Measurements from ENCODE around the gene CCDC63. TPM values are rescaled to one million over a fixed set of nuclear protein-coding genes. Genes with fewer than 3 reads are reported as not detected.

The CCDC63 gene
- total and polyA plus RNA-seq, 5 donors: not detected

DNA sequence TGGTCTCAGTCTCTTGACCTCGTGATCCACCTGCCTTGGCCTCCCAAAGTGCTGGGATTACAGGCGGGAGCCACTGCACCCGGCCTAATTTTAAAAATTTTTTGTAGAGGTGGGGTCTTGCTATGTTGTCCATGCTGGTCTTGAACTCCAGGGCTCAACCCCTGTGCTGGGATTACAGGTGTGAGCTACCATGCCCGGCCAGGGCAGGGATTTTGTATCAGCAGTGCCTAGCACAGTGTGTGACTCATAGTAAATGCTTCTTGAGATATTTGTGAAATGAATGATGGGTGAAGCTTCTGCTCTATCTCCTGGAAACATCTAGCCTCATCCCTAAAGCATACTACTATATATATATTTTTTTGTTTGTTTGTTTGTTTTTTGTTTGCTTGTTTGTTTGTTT lies 36.5 kb downstream of the CCDC63 start:
- intact Hi-C loops (cut with DNase I): no loop called here
- no peak overlapping the region for H3K4me3 ChIP-seq (ENCODE audit: low read length)

DNA sequence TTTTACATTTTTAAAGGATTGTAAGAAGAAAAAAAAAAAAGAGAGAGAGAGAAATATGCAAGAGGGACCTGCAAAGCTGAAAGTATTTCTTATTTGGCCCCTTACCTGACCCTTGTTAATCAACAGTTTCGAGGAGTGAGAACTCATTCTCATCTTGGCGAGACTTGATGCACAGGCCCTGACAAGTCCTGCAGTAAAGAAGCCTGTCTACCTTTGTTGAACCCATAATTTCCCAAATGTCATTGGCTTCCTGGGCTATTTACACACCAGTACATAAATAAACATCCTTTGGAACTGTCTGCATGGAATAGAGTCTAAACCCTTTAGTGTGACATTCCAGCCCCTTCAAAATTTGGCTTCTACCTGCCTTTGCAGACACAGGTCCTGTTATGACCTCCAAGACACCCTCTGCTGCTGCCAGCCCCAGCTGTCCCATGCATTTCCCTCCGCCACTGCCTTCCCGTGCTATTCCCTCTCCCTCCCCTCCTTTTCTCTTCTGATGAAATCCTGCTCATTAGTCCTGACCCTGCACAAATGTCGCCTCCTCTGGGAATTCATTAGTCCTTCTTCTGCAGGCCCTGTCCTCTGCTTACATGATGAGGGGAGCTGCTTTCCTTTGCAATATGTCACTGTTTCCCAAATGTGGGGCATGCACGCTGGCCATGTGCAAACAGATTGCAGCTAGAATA lies 38.5 kb downstream of the CCDC63 start:
- no peak overlapping the region for H3K4me3 ChIP-seq (ENCODE audit: low read length)
- 64% methylated on average over 6 of the region's 6 CpGs for WGBS
- no peaks in the 10 kb centered on the region for H3K9me3 ChIP-seq (ENCODE audit: control insufficient read depth, low read length)
- no peak for ATAC-seq
- H3K27me3 ChIP-seq (ENCODE audit: control insufficient read depth, insufficient read depth): no peaks in the 10 kb centered on the region
- intact Hi-C loops (cut with DNase I): loop anchor here in 2 of 4 donors (5.0 kb wide), 2 partner anchors 143 to 373 kb away; partner anchors contain the start of gene PPP1CC (in 1 of the 2)
- H3K27ac ChIP-seq (ENCODE audit: low read length): no peak overlapping the region
- DNase-seq: no peak
- no peaks in the 10 kb centered on the region for H3K4me1 ChIP-seq (ENCODE audit: control insufficient read depth, insufficient read depth, low read length)

More for the DNA sequence above, 36.5 kb downstream of the CCDC63 start:
- no peak overlapping the region for H3K27ac ChIP-seq (ENCODE audit: low read length)
- no peaks in the 10 kb centered on the region for H3K4me1 ChIP-seq (ENCODE audit: control insufficient read depth, insufficient read depth, low read length)
- H3K27me3 ChIP-seq (ENCODE audit: control insufficient read depth, insufficient read depth): no peaks in the 10 kb centered on the region
- ATAC-seq: no peak
- H3K9me3 ChIP-seq (ENCODE audit: control insufficient read depth, low read length): no peaks in the 10 kb centered on the region
- WGBS: 86% methylated on average over 4 of the region's 4 CpGs
- DNase-seq: no peak

DNA sequence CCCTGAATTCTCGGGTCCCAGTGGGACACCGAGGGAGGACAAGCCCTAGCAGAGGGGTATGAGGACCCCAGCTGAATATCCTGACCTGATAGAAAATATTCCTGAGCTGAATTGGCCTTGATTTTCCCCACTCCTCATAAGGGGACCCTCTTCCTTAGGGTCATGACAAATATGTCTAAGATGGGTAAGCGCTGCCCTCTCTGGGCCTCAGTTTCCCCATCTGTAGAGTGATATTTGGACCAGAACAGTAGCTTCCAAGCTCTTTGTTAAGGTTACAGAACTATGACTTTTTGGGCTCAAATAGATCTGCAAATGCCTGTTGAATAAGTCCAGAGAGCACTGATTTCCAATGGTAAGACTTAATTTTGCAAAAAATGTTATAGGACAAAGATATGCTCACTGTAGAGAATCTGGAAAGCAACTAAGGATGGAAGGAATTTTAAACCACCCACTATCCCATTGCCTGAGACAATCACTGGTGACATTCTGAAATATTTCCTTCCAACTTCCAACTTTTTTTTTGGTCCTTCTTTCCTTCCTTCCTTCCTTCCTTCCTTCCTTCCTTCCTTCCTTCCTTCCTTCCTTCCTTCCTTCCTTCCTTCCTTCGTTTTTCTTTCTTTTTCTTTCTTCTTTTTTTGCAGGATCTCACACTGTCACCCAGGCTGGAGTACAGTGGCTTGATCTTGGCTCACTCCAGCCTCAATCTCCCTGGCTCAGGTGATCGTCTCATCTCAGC lies 41.6 kb downstream of the CCDC63 start:
- H3K27ac ChIP-seq (ENCODE audit: low read length): no peak overlapping the region
- intact Hi-C loops (cut with DNase I): loop anchor here in 2 of 4 donors (5.0 kb wide), 2 partner anchors 146 to 376 kb away; partner anchors contain the start of gene PPP1CC (in 1 of the 2)
- DNase-seq (no peak), ATAC-seq (no peak)
- H3K4me3 ChIP-seq (ENCODE audit: low read length): no peak overlapping the region
- WGBS: 38% methylated on average over 5 of the region's 5 CpGs
- no peaks in the 10 kb centered on the region for H3K9me3 ChIP-seq (ENCODE audit: control insufficient read depth, low read length)
- no peaks in the 10 kb centered on the region for H3K27me3 ChIP-seq (ENCODE audit: control insufficient read depth, insufficient read depth)
- H3K4me1 ChIP-seq (ENCODE audit: control insufficient read depth, insufficient read depth, low read length): no peaks in the 10 kb centered on the region

DNA sequence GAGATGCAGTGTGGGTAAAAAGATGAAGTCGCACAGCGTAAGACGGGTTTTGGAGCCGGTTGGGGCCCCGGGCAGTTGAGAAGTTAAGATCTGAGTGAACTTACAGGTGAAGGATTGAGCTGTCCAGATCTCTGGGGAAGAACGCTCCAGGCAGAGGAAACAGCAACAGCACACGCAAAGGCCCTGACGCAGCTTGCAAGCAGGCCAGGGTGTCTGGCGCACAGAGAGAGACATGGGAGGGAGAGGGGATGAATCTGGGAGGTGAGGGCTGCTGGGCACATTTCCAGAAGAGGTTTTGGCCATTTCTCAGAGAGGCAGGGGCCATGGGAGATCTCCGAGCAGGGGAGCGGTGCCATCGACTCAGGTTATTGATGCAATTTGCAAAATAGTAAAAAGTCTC lies 42.6 kb downstream of the CCDC63 start:
- Histone ChIP-seq H3K4me1 (ENCODE audit: control insufficient read depth, insufficient read depth, low read length) (no peaks in the 10 kb centered on the region), H3K27me3 (ENCODE audit: control insufficient read depth, insufficient read depth) (no peaks in the 10 kb centered on the region), H3K9me3 (ENCODE audit: control insufficient read depth, low read length) (no peaks in the 10 kb centered on the region), H3K27ac (ENCODE audit: low read length) (no peak overlapping the region), H3K4me3 (ENCODE audit: low read length) (no peak overlapping the region)
- DNase-seq: no peak
- WGBS: 83% methylated on average over 12 of the region's 12 CpGs
- intact Hi-C loops (cut with DNase I): loop anchor here in 2 of 4 donors (5.0 kb wide), 2 partner anchors 147 to 377 kb away; partner anchors contain the start of gene PPP1CC (in 1 of the 2)
- no peak for ATAC-seq

DNA sequence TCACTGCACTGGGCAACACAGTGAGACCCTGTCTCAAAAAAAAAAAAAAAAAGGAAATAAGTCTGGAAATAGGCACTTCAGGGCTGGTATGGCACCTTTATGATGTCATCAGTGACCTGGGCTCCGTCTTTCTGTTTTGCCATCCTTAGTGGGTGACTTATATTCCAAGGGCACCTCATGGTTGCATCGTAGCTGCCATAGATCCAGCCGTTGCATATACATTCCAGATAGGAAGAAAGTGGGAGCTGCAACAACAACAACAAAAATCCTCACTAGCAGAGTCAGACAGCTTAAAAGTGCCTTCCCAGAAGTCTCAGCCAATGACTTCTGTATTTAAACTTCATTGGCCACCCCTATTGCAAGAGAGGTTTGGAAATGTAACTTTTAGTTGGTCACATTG lies 47.2 kb downstream of the CCDC63 start:
- no peak overlapping the region for H3K4me3 ChIP-seq (ENCODE audit: low read length)
- intact Hi-C loops (cut with DNase I): loop anchor here in 1 of 4 donors (5.0 kb wide), 1 partner anchor 418 kb away; no protein-coding TSS in a partner anchor

DNA sequence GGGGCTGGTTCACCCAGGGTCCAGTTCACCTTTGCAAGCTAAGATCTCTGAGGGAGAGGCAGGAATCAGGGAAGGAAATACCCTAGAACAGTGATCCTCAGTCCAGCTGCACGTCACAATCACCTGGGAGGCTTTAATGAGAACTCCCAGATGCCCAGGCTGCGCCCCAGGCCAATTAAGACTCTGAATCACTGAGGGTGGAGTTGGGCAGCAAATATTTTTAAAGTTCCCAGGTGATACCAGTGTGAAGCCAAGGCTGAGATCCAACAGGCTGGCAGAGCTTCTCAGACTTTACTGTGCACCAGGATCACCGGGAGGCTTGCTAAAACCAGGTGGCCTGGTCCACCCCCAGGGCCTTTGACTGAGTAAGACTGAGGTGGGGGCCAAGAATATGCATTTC lies 49.8 kb downstream of the CCDC63 start:
- intact Hi-C loops (cut with DNase I): loop anchor here in 1 of 4 donors (5.0 kb wide), 1 partner anchor 416 kb away; no protein-coding TSS in a partner anchor
- WGBS: 66% methylated on average over 3 of the region's 3 CpGs

More for the DNA sequence above, 47.2 kb downstream of the CCDC63 start:
- H3K9me3 ChIP-seq (ENCODE audit: control insufficient read depth, low read length): no peaks in the 10 kb centered on the region
- no peak for DNase-seq
- 81% methylated on average over 3 of the region's 3 CpGs for WGBS
- no peak overlapping the region for H3K27ac ChIP-seq (ENCODE audit: low read length)
- ATAC-seq: no peak
- H3K4me1 ChIP-seq (ENCODE audit: control insufficient read depth, insufficient read depth, low read length): no peaks in the 10 kb centered on the region
- H3K27me3 ChIP-seq (ENCODE audit: control insufficient read depth, insufficient read depth): no peaks in the 10 kb centered on the region

DNA sequence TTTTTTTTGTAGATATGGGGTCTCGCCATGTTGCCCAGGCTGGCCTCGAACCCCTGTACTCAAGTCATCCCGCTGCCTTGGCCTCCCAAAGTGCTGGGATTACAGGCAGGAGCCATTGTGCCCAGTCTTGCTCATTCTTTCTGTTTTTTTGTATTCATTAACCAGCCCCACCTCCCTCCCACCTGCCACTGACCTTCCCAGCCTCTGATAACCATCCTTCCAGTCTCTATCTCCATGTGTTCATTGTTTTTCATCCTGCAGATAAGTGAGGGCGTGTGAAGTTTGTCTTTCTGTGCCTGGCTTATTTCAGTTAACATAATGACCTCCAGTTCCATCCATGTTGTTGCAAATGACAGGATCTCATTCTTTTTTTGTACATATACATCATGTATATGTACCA lies 54.6 kb downstream of the CCDC63 start:
- intact Hi-C loops (cut with DNase I): no loop called here
- DNase-seq (no peak), ATAC-seq (no peak)
- H3K27me3 ChIP-seq (ENCODE audit: control insufficient read depth, insufficient read depth): no peaks in the 10 kb centered on the region
- no peak overlapping the region for H3K27ac ChIP-seq (ENCODE audit: low read length)
- H3K9me3 ChIP-seq (ENCODE audit: control insufficient read depth, low read length): no peaks in the 10 kb centered on the region
- no peaks in the 10 kb centered on the region for H3K4me1 ChIP-seq (ENCODE audit: control insufficient read depth, insufficient read depth, low read length)
- no peak overlapping the region for H3K4me3 ChIP-seq (ENCODE audit: low read length)
- 78% methylated on average over 4 of the region's 4 CpGs for WGBS

More for the DNA sequence above, 49.8 kb downstream of the CCDC63 start:
- ATAC-seq: no peak
- Histone ChIP-seq H3K4me3 (ENCODE audit: low read length) (no peak overlapping the region), H3K4me1 (ENCODE audit: control insufficient read depth, insufficient read depth, low read length) (no peaks in the 10 kb centered on the region), H3K27ac (ENCODE audit: low read length) (no peak overlapping the region), H3K27me3 (ENCODE audit: control insufficient read depth, insufficient read depth) (no peaks in the 10 kb centered on the region), H3K9me3 (ENCODE audit: control insufficient read depth, low read length) (no peaks in the 10 kb centered on the region)
- no peak for DNase-seq

DNA sequence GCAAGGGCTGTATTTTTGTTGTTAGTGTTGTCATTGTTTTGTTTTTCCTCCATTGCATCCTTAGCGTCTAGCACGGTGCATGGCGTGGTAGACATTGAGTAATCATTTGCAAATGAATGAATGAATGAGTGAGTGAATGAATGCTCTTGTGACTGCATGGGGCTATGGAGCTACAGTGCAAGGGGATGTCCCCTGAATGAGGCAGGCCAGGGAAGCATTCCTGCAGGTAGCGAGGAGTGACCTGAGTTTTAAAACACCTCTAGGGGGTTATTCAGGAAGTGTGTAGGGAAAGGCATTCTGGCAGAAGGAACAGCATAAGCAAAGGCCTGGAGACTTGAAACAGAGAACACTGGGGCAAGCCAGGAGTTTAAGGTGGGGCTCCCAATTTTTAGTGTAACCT lies 56.7 kb downstream of the CCDC63 start:
- DNase-seq (no peak), ATAC-seq (no peak)
- intact Hi-C loops (cut with DNase I): no loop called here
- H3K27ac ChIP-seq (ENCODE audit: low read length): no peak overlapping the region
- H3K4me1 ChIP-seq (ENCODE audit: control insufficient read depth, insufficient read depth, low read length): no peaks in the 10 kb centered on the region
- H3K9me3 ChIP-seq (ENCODE audit: control insufficient read depth, low read length): no peaks in the 10 kb centered on the region
- no peaks in the 10 kb centered on the region for H3K27me3 ChIP-seq (ENCODE audit: control insufficient read depth, insufficient read depth)
- whole genome bisulfite sequencing: 97% methylated on average over 4 of the region's 4 CpGs
- H3K4me3 ChIP-seq (ENCODE audit: low read length): no peak overlapping the region

DNA sequence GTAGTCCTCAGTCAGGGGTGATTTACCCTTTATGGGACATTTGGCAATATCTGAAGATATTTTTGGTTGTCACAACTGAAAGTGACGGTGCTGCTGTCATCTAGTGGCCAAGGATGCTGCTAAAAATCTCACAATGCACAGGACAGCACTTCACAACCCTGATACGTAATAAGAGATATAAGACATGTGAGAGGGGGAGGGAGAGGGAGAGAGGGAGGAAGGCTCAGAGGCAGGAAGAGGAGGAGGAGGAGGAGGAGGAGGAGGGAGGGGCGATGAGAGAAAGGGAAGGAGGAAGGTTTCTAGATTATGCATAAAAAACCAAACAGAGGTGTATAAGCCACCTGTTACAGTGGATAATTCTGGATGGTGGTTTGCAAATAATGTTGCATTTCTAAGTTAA lies 59.3 kb downstream of the CCDC63 start:
- Histone ChIP-seq H3K27ac (ENCODE audit: low read length) (no peak overlapping the region), H3K9me3 (ENCODE audit: control insufficient read depth, low read length) (no peaks in the 10 kb centered on the region), H3K27me3 (ENCODE audit: control insufficient read depth, insufficient read depth) (no peaks in the 10 kb centered on the region), H3K4me3 (ENCODE audit: low read length) (no peak overlapping the region), H3K4me1 (ENCODE audit: control insufficient read depth, insufficient read depth, low read length) (no peaks in the 10 kb centered on the region)
- ATAC-seq: no peak
- WGBS: 23% methylated on average over 3 of the region's 3 CpGs
- DNase-seq: no peak
- intact Hi-C loops (cut with DNase I): no loop called here

DNA sequence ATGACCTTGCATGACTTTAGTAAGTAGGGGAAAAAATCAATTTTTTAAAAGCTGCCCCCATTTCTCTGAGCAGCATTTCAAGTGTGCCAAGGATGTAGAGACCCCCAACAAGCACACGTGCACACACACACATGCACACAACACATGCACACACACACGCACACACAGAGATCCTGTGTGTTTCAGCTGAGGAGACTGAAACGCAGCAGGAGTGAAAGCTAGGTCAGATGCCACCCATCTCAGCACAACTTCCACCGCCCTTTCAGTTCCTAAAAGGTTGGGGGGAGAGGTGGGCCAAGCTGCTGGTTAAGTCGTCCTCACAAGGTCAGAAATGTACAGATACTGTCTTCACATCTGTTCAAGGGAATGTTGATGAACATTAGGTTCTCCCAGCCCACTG lies 59.7 kb downstream of the CCDC63 start:
- no peak overlapping the region for H3K4me3 ChIP-seq (ENCODE audit: low read length)
- ATAC-seq (no peak), DNase-seq (no peak)
- H3K9me3 ChIP-seq (ENCODE audit: control insufficient read depth, low read length): no peaks in the 10 kb centered on the region
- no peaks in the 10 kb centered on the region for H3K27me3 ChIP-seq (ENCODE audit: control insufficient read depth, insufficient read depth)
- no peak overlapping the region for H3K27ac ChIP-seq (ENCODE audit: low read length)
- WGBS: 72% methylated on average over 5 of the region's 5 CpGs
- intact Hi-C loops (cut with DNase I): no loop called here
- H3K4me1 ChIP-seq (ENCODE audit: control insufficient read depth, insufficient read depth, low read length): no peaks in the 10 kb centered on the region

DNA sequence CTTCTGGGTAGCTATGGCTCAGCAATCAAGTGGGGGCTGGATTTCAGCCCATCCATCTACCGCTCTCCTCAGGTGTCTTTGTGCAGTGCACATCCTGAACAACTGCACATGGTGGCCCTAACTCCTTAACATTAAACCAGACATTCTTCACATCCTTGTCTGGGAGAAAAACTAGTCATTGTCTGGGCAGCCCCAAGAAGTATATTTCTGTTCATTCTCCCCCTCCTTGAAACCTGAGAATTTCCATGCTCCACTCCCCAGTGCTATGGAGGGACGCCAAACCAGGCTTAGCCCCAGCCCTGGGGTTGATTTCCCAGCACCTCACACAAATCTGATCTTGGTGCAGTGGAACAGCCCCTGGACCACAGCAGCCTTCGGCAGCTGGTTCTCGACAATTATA lies 60.2 kb downstream of the CCDC63 start:
- WGBS: 69% methylated on average over 4 of the region's 4 CpGs
- ATAC-seq (no peak), DNase-seq (no peak)
- intact Hi-C loops (cut with DNase I): no loop called here
- no peaks in the 10 kb centered on the region for H3K27me3 ChIP-seq (ENCODE audit: control insufficient read depth, insufficient read depth)
- H3K4me3 ChIP-seq (ENCODE audit: low read length): no peak overlapping the region
- H3K9me3 ChIP-seq (ENCODE audit: control insufficient read depth, low read length): no peaks in the 10 kb centered on the region
- H3K27ac ChIP-seq (ENCODE audit: low read length): no peak overlapping the region
- no peaks in the 10 kb centered on the region for H3K4me1 ChIP-seq (ENCODE audit: control insufficient read depth, insufficient read depth, low read length)

Data from right cardiac atrium (tissue), 5 donors.